GM12875 (cell line): ENCODE data around the gene ZNF680.

ENCODE experiments used
- H3K4me3 ChIP-seq: one replicate; pipeline ENCODE4 v1.5.1; 2011; ENCODE audit warnings: low read depth, low read length, control low read depth
- TF ChIP-seq, protein P1 (sequence below): IDR thresholded peaks from 2 replicates; pipeline ENCODE4 v1.5.1; 2011; ENCODE audit warnings: low read depth, mild to moderate bottlenecking, control low read depth, inconsistent platforms, low read length, moderate library complexity, borderline replicate concordance; ENCODE audit not compliant: insufficient read depth

Gene ZNF680

DNA sequence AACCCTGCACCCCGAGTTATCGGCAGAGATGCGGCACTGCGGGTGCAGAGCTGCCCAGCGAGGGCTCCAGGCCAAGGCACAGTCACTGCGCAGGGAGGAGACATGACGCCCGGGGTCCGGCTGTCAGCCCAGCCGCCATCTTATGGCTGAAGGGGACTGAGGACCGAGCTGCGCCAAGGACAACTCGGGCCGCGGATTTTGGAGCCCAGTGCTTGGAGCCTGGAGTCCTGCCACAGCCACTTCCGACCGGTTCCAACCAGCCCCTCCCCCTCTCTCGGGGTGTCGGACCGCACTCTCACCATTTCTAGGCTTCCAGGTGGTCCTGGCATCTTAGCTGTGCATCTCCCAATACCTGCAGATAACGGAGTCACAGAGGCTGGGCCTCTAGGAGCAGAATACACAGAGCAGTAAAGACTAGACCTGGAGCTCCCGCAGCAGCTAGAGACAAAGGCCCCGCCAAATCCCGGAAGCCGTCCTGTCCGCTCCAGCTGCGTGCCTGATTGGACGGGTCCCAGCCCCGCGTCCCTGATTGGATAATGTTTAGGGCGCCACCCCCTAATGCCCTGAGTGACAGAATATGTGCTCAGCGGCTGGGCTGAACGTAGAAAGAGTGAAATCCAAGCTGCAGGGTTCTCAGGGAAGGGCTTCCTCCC is at the start of gene ZNF680:
TSS of gene ZNF680 (minus strand) at position 446 of the 653 bp plus-strand sequence. CDS start at position 329, 117 bp downstream.
- TF ChIP-seq, protein P1, sequence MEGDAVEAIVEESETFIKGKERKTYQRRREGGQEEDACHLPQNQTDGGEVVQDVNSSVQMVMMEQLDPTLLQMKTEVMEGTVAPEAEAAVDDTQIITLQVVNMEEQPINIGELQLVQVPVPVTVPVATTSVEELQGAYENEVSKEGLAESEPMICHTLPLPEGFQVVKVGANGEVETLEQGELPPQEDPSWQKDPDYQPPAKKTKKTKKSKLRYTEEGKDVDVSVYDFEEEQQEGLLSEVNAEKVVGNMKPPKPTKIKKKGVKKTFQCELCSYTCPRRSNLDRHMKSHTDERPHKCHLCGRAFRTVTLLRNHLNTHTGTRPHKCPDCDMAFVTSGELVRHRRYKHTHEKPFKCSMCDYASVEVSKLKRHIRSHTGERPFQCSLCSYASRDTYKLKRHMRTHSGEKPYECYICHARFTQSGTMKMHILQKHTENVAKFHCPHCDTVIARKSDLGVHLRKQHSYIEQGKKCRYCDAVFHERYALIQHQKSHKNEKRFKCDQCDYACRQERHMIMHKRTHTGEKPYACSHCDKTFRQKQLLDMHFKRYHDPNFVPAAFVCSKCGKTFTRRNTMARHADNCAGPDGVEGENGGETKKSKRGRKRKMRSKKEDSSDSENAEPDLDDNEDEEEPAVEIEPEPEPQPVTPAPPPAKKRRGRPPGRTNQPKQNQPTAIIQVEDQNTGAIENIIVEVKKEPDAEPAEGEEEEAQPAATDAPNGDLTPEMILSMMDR, result no peak
- H3K4me3 ChIP-seq, result peak within 1 kb of the TSS; percentile 72

DNA sequence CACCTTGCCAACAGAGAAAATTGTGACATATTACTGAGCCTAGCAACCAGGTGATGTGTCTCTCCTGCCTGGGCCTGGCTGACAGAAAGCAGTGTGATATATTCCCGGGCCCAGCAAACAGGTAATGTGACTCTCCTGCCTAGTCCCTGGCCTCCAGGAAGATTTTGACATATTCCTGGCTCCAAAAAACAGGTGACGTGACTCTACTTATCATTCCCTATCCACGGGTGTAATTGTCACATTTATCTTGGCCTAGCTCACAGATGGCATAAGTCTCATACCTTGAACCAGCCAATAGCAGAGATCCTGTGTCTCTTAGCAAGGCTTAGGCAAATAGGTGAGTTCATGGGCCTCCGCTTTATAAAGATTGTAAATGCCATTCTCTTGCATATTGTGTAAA is 49.6 kb upstream of the ZNF680 start:
- H3K4me3 ChIP-seq, result no peak overlapping the region
- TF ChIP-seq, protein P1, result no peak

- H3K4me3 ChIP-seq, result no peak overlapping the region
- TF ChIP-seq, protein P1, result no peak
Measured at GRCh38 chr7:64611717-64612116, 48.8 kb upstream of the ZNF680 start.

GRCh38 chr7:64610997-64611396 is 48.1 kb upstream of the ZNF680 start:
- no peak overlapping the region for H3K4me3 ChIP-seq
- TF ChIP-seq, protein P1, result no peak

DNA sequence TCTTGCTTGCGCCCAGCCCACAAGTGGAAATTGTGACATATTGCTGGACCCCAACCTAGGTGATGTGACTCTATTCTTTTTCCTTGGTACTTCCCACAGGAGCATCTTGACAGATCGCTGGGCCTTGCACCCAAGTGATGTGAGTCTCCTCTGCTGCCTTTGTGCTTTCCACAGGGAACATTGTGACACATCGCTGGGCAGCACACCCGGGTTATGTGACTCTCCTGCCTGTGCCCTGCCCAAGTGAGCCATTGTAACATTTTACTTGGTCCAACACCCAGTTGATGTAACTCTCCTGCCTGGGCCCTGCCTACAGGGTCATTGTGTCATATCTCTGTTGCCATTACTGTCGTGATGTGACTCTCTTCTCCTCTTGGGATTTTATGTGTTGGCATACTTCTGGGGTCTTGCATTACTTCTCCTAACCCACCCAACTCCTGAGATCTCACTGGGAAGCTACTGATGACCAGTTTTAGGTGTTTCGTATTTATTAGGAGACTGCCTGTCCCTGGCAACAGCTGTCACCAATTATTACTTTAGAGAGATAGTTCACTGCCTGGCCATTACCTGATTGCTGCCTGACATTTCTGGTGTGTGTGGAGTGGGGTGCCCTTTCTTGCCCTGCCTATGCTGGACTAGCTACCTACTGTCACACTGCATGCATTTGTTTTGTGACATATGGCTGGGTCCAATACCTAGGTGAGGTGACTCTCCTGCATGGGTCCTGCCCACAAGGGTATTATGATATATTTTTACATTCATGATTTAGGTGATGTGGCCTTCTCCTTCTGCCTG is 45.4 kb upstream of the ZNF680 start:
- TF ChIP-seq, protein P1, result no peak
- no peak overlapping the region for H3K4me3 ChIP-seq

DNA sequence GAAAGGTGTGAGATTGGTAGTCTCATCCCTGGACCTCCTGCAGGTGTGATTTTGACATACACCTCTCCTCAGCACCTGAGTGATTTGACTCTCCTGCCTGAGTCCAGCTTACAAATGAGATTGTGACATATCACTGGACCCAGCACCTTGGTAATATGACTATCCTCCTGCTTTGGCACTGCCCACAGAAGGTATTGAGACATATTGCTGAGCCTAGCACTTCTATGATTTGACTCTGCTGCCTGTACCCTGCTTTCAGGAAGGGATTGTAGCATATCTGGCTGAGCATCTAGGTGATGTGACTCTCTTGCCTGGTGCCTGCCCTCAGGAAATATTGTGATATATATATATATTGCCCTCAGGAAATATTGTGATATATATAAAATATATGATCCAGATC is 43.5 kb upstream of the ZNF680 start:
- no peak overlapping the region for H3K4me3 ChIP-seq
- TF ChIP-seq, protein P1, result no peak

DNA sequence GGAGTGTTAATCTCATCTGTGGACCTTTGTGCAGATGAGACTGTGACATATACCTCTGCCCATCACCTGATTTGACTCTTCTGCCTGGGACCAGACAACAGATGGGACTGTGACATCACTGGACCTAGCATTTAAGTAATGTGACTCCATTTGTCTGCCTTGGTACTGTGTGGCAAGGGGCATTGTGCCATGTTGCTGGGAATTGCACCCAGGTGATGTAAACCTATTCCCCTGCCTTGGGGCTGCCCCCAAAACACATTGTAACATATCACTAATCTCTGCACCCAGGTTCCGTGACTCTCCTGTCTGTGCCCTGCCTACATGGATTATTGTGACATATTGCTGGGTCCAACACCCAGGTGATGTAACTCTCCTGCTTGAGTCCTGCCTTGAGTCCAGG is 40.4 kb upstream of the ZNF680 start:
- TF ChIP-seq, protein P1, result no peak
- no peak overlapping the region for H3K4me3 ChIP-seq
